Smooth muscle cell (in vitro differentiated cells): ENCODE results near the gene RILPL1. TPM values are rescaled to one million over a fixed set of nuclear protein-coding genes. Genes with fewer than 3 reads are reported as not detected.
"Not testable (repeated sequence)": the region's sequence is repeated elsewhere in the genome, so short reads cannot be mapped to it uniquely, and the experiment has no call there.

Experiments
- DNase-seq: peaks from one replicate; lab custom pipeline; 2025; ENCODE audit not compliant: unreplicated experiment; lab: John Stamatoyannopoulos, UW
- H2AFZ ChIP-seq: fragments of 200-600 bp; sonication (generic); 2 replicates; pipeline ENCODE4 v1.6.0; 2016; ENCODE audit warnings: antibody characterized with exemption, low read depth, mild to moderate bottlenecking
- H3F3A ChIP-seq: fragments of 200-600 bp; sonication (generic); 2 replicates; pipeline ENCODE4 v1.6.0; 2017; ENCODE audit warnings: antibody characterized with exemption, low read depth
- H3K27ac ChIP-seq: fragments of 200-600 bp; sonication (generic); 2 replicates; pipeline ENCODE4 v1.5.1; 2016; ENCODE audit warnings: low read depth, mild to moderate bottlenecking
- H3K27me3 ChIP-seq: fragments of 200-600 bp; sonication (generic); 2 replicates; pipeline ENCODE4 v1.6.1; 2016; ENCODE audit warnings: low read depth, mild to moderate bottlenecking
- H3K36me3 ChIP-seq: fragments of 200-600 bp; sonication (generic); 2 replicates; pipeline ENCODE4 v1.5.1; 2016; ENCODE audit warnings: low read depth
- H3K4me1 ChIP-seq: fragments of 200-600 bp; sonication (generic); 2 replicates; pipeline ENCODE4 v1.5.1; 2016; ENCODE audit warnings: low read depth
- H3K4me2 ChIP-seq: fragments of 200-600 bp; sonication (generic); 2 replicates; pipeline ENCODE4 v1.6.0; 2016; ENCODE audit warnings: mild to moderate bottlenecking
- H3K4me3 ChIP-seq: fragments of 200-600 bp; sonication (generic); 2 replicates; pipeline ENCODE4 v1.5.1; 2016; ENCODE audit warnings: mild to moderate bottlenecking
- H3K79me2 ChIP-seq: fragments of 200-600 bp; sonication (generic); 2 replicates; pipeline ENCODE4 v1.6.0; 2016; ENCODE audit warnings: low read depth, mild to moderate bottlenecking
- H3K9ac ChIP-seq: fragments of 200-600 bp; sonication (generic); 2 replicates; pipeline ENCODE4 v1.6.0; 2016; ENCODE audit warnings: low read depth
- H3K9me3 ChIP-seq: fragments of 200-600 bp; sonication (generic); replicated peaks from 2 replicates; pipeline ENCODE4 v1.5.1; 2016; ENCODE audit warnings: low read depth
- H4K20me1 ChIP-seq: fragments of 200-600 bp; sonication (generic); 2 replicates; pipeline ENCODE4 v1.6.0; 2016; ENCODE audit warnings: low read depth
- CTCF ChIP-seq: fragments of 200-600 bp; sonication (generic); IDR thresholded peaks from 2 replicates; pipeline ENCODE4 v1.5.1; 2017; ENCODE audit warnings: borderline replicate concordance, mild to moderate bottlenecking, antibody characterized with exemption; ENCODE audit not compliant: insufficient read depth, poor library complexity, severe bottlenecking
- WGBS: methylation state at CpG from one replicate; pipeline ENCODE4 v1.1.7; 2016; ENCODE audit warnings: low lambda C conversion rate; 5-methylcytosine and 5-hydroxymethylcytosine counted together
- polyA plus RNA-seq: library from polyadenylated mRNA; unstranded; fragments of >200 nt; fragmentation: Nextera tagmentation; extraction: Ambion mirVana; gene quantifications from 2 replicates; pipeline ENCODE4 v1.2.1, GENCODE V29; 2016
- total RNA-seq: library from RNA; depleted of rRNA; stranded (reverse); fragments of >200 nt; gene quantifications from 2 replicates; pipeline ENCODE4 v1.2.3, GENCODE V29; 2014

Gene RILPL1
- total and polyA plus RNA-seq, 2 experiments from 2014 or later, result 17.9 to 29.8 TPM

- no peak for TF ChIP-seq CTCF
- Histone ChIP-seq H3F3A (no peaks in the 10 kb centered on the region), H3K4me3 (no peak overlapping the region), H3K9me3 (no peaks in the 10 kb centered on the region), H3K9ac (no peak overlapping the region), H2AFZ (no peak overlapping the region), H3K4me1 (no peaks in the 10 kb centered on the region), H3K4me2 (no peak overlapping the region), H3K79me2 (no peaks in the 10 kb centered on the region), H4K20me1 (no peaks in the 10 kb centered on the region), H3K27me3 (no peaks in the 10 kb centered on the region), H3K36me3 (no peaks in the 10 kb centered on the region), H3K27ac (no peak overlapping the region)
- no peak for DNase-seq
- WGBS, result 62% methylated on average over 3 of the region's 3 CpGs
Measured at GRCh38 chr12:123548107-123548506, 14.6 kb upstream of the RILPL1 start.

GRCh38 chr12:123546281-123546680 is 12.8 kb upstream of the RILPL1 start:
- no peak overlapping the region for H3K9ac ChIP-seq
- no peak overlapping the region for H3K27ac ChIP-seq
- no peaks in the 10 kb centered on the region for H3K4me1 ChIP-seq
- H3F3A ChIP-seq, result no peaks in the 10 kb centered on the region
- H3K9me3 ChIP-seq, result no peaks in the 10 kb centered on the region
- no peaks in the 10 kb centered on the region for H3K79me2 ChIP-seq
- no peaks in the 10 kb centered on the region for H4K20me1 ChIP-seq
- no peak overlapping the region for H3K4me3 ChIP-seq
- H3K36me3 ChIP-seq, result no peaks in the 10 kb centered on the region
- no peak for DNase-seq
- TF ChIP-seq CTCF, result no peak
- no peaks in the 10 kb centered on the region for H3K27me3 ChIP-seq
- no peak overlapping the region for H2AFZ ChIP-seq
- peak overlapping the region; percentile 7 for H3K4me2 ChIP-seq

GRCh38 chr12:123543541-123543940 is 10.0 kb upstream of the RILPL1 start:
- 99% methylated on average over 4 of the region's 4 CpGs for WGBS
- Histone ChIP-seq H3K9me3 (no peaks in the 10 kb centered on the region), H2AFZ (no peak overlapping the region), H3K79me2 (no peaks in the 10 kb centered on the region), H3K4me3 (no peak overlapping the region), H4K20me1 (no peaks in the 10 kb centered on the region), H3K27me3 (no peaks in the 10 kb centered on the region), H3K36me3 (no peaks in the 10 kb centered on the region), H3K27ac (no peak overlapping the region), H3K9ac (no peak overlapping the region), H3F3A (no peaks in the 10 kb centered on the region), H3K4me2 (no peak overlapping the region), H3K4me1 (no peaks in the 10 kb centered on the region)
- TF ChIP-seq CTCF, result no peak
- DNase-seq, result no peak

- Histone ChIP-seq H3K4me3 (no peak overlapping the region), H3K4me2 (no peak overlapping the region), H3K36me3 (no peaks in the 10 kb centered on the region), H4K20me1 (no peaks in the 10 kb centered on the region), H3K27me3 (no peaks in the 10 kb centered on the region), H3K9me3 (no peaks in the 10 kb centered on the region), H3K9ac (no peak overlapping the region), H3K27ac (no peak overlapping the region), H3K4me1 (no peaks in the 10 kb centered on the region), H3F3A (no peaks in the 10 kb centered on the region), H3K79me2 (no peaks in the 10 kb centered on the region), H2AFZ (no peak overlapping the region)
- WGBS, result 89% methylated on average over 15 of the region's 15 CpGs
- no peak for DNase-seq
- no peak for TF ChIP-seq CTCF
Measured at GRCh38 chr12:123540899-123541662, 7.6 kb upstream of the RILPL1 start.

GRCh38 chr12:123535952-123536351 is 2.4 kb upstream of the RILPL1 start:
- not testable (repeated sequence) for H3K36me3 ChIP-seq, H3K9me3 ChIP-seq, H3F3A ChIP-seq, H3K4me2 ChIP-seq, H3K27ac ChIP-seq, DNase-seq, H4K20me1 ChIP-seq, H3K9ac ChIP-seq, H2AFZ ChIP-seq, H3K27me3 ChIP-seq, H3K4me3 ChIP-seq
- 89% methylated on average over 11 of the region's 11 CpGs for WGBS
- Histone ChIP-seq H3K79me2 (peaks cover 16% of the 10 kb centered on the region), H3K4me1 (peaks cover 17% of the 10 kb centered on the region)
